C4-2B (cell line): Measurements from ENCODE around the gene GCNT1.

ENCODE experiments used
- H3K27ac ChIP-seq: fragments of 450-650 bp; 2 replicates; pipeline ENCODE4 v1.5.1; 2017
- ZFX ChIP-seq: fragments of 450-650 bp; IDR thresholded peaks from 2 replicates; pipeline ENCODE4 v1.6.1; 2017
- TF ChIP-seq, protein P1 (sequence below): fragments of 450-650 bp; conservative IDR thresholded peaks from 2 replicates; pipeline ENCODE4 v1.5.1; 2017; ENCODE audit warnings: mild to moderate bottlenecking

GCNT1 gene

DNA sequence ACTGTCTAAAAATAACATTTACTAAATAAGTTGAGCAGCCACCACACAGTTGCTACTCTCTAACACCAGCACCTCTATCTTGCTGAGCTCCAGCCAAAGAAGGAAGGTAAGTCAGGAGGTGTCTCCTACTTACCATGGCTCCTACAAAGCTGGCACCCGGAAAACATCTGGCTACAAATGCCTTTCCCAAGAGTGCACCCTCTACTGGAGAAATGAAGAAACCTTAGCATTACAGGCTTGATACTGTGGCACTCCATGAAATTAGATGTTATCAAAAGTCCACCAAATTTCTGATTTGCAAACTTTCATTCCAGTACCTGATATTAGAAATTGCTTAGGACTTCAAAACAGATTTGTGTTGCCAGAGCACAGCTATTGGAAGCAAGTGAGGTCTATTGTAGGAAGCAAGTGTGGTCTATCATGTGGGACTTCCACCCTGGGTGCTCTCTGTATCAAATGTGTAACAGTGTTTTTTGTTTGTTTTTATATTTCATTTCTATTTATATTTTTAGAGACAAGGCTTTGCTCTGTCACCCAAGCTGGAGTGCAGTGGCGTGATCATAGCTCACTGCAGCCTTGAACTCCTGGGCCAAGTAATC is 39.1 kb upstream of the GCNT1 start:
- TF ChIP-seq, protein P1, sequence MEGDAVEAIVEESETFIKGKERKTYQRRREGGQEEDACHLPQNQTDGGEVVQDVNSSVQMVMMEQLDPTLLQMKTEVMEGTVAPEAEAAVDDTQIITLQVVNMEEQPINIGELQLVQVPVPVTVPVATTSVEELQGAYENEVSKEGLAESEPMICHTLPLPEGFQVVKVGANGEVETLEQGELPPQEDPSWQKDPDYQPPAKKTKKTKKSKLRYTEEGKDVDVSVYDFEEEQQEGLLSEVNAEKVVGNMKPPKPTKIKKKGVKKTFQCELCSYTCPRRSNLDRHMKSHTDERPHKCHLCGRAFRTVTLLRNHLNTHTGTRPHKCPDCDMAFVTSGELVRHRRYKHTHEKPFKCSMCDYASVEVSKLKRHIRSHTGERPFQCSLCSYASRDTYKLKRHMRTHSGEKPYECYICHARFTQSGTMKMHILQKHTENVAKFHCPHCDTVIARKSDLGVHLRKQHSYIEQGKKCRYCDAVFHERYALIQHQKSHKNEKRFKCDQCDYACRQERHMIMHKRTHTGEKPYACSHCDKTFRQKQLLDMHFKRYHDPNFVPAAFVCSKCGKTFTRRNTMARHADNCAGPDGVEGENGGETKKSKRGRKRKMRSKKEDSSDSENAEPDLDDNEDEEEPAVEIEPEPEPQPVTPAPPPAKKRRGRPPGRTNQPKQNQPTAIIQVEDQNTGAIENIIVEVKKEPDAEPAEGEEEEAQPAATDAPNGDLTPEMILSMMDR: peak; percentile 86
- TF ChIP-seq ZFX: no peak
- H3K27ac ChIP-seq: no peak overlapping the region

- TF ChIP-seq, protein P1: no peak
- TF ChIP-seq ZFX: no peak
These were observed 35.5 kb upstream of the GCNT1 start for GRCh38 chr9:76423216-76424177.

DNA sequence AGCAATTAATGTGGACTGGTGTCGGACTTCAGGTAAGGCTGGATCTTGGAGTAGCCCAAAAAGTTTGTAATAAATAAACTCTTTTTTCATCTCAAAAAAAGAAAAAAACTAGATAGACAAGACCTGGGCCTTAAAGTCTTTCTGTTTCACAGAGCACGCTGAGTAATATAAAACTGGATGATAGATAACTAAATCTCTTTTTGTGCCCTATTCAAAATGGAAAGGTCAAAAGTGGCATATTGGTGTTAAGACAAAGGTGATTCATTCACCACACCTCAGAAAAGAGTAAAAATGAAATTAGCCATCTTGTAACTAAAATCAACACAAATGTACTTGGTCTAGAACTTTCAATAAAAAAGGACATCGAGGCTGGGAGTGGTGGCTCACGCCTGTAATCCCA is 34.5 kb upstream of the GCNT1 start:
- no peak for TF ChIP-seq ZFX
- TF ChIP-seq, protein P1: no peak
- H3K27ac ChIP-seq: no peak overlapping the region; the same call in 1 of the 2 replicates

More at GRCh38 chr9:76423216-76424177, 35.5 kb upstream of the GCNT1 start:
- no peak overlapping the region; the same call in 1 of the 2 replicates for H3K27ac ChIP-seq

GRCh38 chr9:76425677-76426453 is 33.1 kb upstream of the GCNT1 start:
- no peak for TF ChIP-seq ZFX
- TF ChIP-seq, protein P1: no peak
- no peak overlapping the region for H3K27ac ChIP-seq

GRCh38 chr9:76426807-76427419 is 32.1 kb upstream of the GCNT1 start:
- TF ChIP-seq, protein P1: no peak
- TF ChIP-seq ZFX: no peak
- H3K27ac ChIP-seq: no peak overlapping the region

GRCh38 chr9:76431601-76432000 is 27.4 kb upstream of the GCNT1 start:
- no peak overlapping the region for H3K27ac ChIP-seq
- no peak for TF ChIP-seq ZFX
- TF ChIP-seq, protein P1: no peak
